ENCODE measurements around the gene ZNF581.

ZNF581 gene

DNA sequence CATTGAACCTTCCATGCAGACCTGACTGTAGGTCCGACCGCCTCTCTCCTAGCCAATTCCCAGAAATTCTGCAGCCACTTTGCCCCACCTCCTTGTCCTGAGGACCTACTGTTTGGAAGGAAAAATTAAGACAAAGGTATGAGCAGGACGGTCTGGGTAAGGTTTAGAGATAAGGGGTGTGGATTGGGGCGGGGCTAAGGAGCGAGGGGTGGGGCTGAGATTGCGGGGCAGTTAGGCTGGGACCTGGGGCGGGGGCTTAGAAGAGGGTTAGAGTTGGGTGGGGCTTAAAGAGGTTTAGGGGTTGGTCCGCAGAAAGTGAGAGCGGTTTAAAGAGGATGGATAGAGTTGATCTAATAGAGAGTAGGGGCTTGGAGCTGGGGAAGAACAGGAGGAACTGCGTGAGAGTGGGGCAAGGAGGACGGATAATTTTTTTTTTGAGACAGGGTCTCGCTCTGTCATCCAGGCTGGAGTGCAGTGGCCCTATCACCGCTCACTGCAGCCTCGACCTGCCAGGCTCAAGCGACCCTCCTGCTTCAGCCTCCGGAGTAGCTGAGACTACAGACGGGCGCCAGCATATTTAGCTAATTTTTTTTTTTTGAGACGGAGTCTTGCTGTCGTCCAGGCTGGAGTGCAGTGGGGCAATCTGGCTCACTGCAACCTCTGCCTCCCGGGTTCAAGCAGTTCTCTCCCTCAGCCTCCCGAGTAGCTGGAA lies 39.7 kb upstream of the ZNF581 start:
- DNase-seq (ENCODE audit: low spot score): no peak
- POLR2A ChIA-PET (ENCODE audit: low non-redundant PET): no interaction called here
- CTCF ChIA-PET: interaction anchor here (1.0 kb wide), 1 partner anchor 100 kb away, joined by 5 read pairs; no protein-coding TSS in a partner anchor

DNA sequence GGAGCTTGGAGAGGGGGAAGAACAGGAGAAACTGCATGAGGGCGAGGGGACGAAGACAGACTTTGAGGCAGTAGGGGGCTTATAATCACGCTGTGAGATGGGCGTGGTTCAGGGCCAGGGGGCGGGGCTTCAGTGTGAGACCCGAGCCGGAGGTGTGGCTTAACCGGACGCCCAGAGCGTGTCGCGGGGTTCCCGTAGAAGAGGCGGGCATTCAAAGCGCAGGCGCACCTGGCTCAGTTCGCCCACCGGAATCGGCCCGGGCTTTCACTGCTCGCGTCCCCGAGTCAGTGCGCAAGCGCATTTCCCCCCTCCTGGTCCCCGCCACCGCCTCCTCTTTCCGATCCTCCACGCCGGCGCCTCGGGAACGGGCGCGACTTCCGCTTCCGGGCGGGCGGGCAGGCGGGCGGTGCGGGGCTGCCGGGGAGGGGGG lies 38.2 kb upstream of the ZNF581 start:
- H3K27ac ChIP-seq: peak overlapping the region; percentile 98
- no peak for TF ChIP-seq CTCF (conservative IDR thresholded peaks at IDR 0.05; ENCODE audit: low read depth)
- POLR2A ChIA-PET (ENCODE audit: low non-redundant PET): interaction anchor here (0.5 to 1.0 kb wide), 3 partner anchors 20 to 307 kb away, joined by 3 to 4 read pairs (median 3); partner anchors contain the start of gene ZNF784

More for the DNA sequence above, 39.7 kb upstream of the ZNF581 start:
- H3K27ac ChIP-seq: peak overlapping the region; percentile 98
- no peak for TF ChIP-seq CTCF (conservative IDR thresholded peaks at IDR 0.05; ENCODE audit: low read depth)

GRCh38 chr19:55605637-55606470 lies 37.6 kb upstream of the ZNF581 start, which contains the start of gene ZNF865:
ZNF865 (plus strand) TSS chr19:55605647; CDS start chr19:55613619, 7,972 bp downstream.
- peak; percentile 86 for TF ChIP-seq CTCF (conservative IDR thresholded peaks at IDR 0.05; ENCODE audit: low read depth)
- DNase-seq (ENCODE audit: low spot score): peak; percentile 68

More for the DNA sequence above, 38.2 kb upstream of the ZNF581 start:
- CTCF ChIA-PET: interaction anchor here (0.6 to 1.5 kb wide), 4 partner anchors 22 to 85 kb away, joined by 3 to 4 read pairs (median 4); no protein-coding TSS in a partner anchor
- peak; percentile 93 for DNase-seq (ENCODE audit: low spot score)

GRCh38 chr19:55606471-55606787 lies 37.0 kb upstream of the ZNF581 start:
- ChIA-PET POLR2A (ENCODE audit: low non-redundant PET) (interaction anchor here (0.6 kb wide), 1 partner anchor 33 kb away, joined by 10 read pairs; no protein-coding TSS in a partner anchor), CTCF (interaction anchor here (0.5 to 1.5 kb wide), 16 partner anchors 11 to 1252 kb away, joined by 3 to 5 read pairs (median 3); partner anchors contain the start of gene ZNF784)
- DNase-seq (ENCODE audit: low spot score): no peak
- TF ChIP-seq CTCF (conservative IDR thresholded peaks at IDR 0.05; ENCODE audit: low read depth): no peak
- peak overlapping the region; percentile 98 for H3K27ac ChIP-seq

More at GRCh38 chr19:55605637-55606470, 37.6 kb upstream of the ZNF581 start, which contains the start of gene ZNF865:
- H3K27ac ChIP-seq: peak within 1 kb of the TSS; percentile 98
- CTCF ChIA-PET: interaction anchor here (0.5 to 1.5 kb wide), 18 partner anchors 11 to 1251 kb away, joined by 3 to 5 read pairs (median 3); partner anchors contain the start of gene ZNF784
- POLR2A ChIA-PET (ENCODE audit: low non-redundant PET): interaction anchor here (0.6 to 1.0 kb wide), 3 partner anchors 19 to 254 kb away, joined by 3 to 10 read pairs (median 3); partner anchors contain the start of gene ZNF784

GRCh38 chr19:55606817-55607216 lies 36.6 kb upstream of the ZNF581 start:
- ChIA-PET CTCF (interaction anchor here (0.6 to 1.5 kb wide), 15 partner anchors 10 to 1252 kb away, joined by 3 to 5 read pairs (median 3); no protein-coding TSS in a partner anchor), POLR2A (ENCODE audit: low non-redundant PET) (interaction anchor here (0.6 kb wide), 1 partner anchor 32 kb away, joined by 10 read pairs; no protein-coding TSS in a partner anchor)
- no peak for DNase-seq (ENCODE audit: low spot score)
- TF ChIP-seq CTCF (conservative IDR thresholded peaks at IDR 0.05; ENCODE audit: low read depth): no peak
- peak overlapping the region; percentile 98 for H3K27ac ChIP-seq

GRCh38 chr19:55609326-55609725 lies 34.1 kb upstream of the ZNF581 start:
- POLR2A ChIA-PET (ENCODE audit: low non-redundant PET): no interaction called here
- no peak overlapping the region for H3K27ac ChIP-seq
- no peak for TF ChIP-seq CTCF (conservative IDR thresholded peaks at IDR 0.05; ENCODE audit: low read depth)
- CTCF ChIA-PET: no interaction called here
- DNase-seq (ENCODE audit: low spot score): no peak
